Measurements from ENCODE around the gene VWF. TPM values are rescaled to one million over a fixed set of nuclear protein-coding genes. Genes with fewer than 3 reads are reported as not detected.

The VWF gene
- total RNA-seq, 3 donors from 2014 or later = 34.3 to 82.5 (median 72.9) TPM

DNA sequence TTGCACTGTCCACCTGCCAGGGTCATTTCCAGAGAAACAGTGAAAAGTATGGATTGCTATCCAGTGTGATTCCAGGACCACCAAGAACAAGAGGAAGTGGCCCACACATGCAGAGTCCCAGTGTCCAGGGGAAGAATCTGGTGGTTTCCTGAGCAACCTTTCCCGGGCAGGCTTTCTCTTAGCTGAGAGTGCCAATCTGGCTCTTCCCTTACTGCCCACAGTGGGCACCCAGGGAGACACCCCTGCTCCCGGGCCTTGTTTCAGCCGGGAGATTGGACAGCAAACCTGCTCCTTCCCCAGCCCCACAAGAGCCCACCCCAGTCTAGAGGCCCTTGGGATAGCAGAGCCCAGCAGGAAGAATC is 62.1 kb downstream of the VWF start:
- H3K36me3 ChIP-seq (ENCODE audit: low read depth) = no peaks in the 10 kb centered on the region
- intact Hi-C loops (cut with DNase I, micrococcal nuclease) = loop anchor here (5.0 to 10.0 kb wide), 2 partner anchors 122 to 220 kb away; no protein-coding TSS in a partner anchor
- ATAC-seq (no peak), DNase-seq (no peak)
- no peak overlapping the region for H3K4me3 ChIP-seq
- H3K4me1 ChIP-seq (ENCODE audit: low read depth) = no peaks in the 10 kb centered on the region
- TF ChIP-seq, protein P1, sequence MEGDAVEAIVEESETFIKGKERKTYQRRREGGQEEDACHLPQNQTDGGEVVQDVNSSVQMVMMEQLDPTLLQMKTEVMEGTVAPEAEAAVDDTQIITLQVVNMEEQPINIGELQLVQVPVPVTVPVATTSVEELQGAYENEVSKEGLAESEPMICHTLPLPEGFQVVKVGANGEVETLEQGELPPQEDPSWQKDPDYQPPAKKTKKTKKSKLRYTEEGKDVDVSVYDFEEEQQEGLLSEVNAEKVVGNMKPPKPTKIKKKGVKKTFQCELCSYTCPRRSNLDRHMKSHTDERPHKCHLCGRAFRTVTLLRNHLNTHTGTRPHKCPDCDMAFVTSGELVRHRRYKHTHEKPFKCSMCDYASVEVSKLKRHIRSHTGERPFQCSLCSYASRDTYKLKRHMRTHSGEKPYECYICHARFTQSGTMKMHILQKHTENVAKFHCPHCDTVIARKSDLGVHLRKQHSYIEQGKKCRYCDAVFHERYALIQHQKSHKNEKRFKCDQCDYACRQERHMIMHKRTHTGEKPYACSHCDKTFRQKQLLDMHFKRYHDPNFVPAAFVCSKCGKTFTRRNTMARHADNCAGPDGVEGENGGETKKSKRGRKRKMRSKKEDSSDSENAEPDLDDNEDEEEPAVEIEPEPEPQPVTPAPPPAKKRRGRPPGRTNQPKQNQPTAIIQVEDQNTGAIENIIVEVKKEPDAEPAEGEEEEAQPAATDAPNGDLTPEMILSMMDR (IDR thresholded peaks at IDR 0.05) = no peak
- H3K9me3 ChIP-seq = no peaks in the 10 kb centered on the region

DNA sequence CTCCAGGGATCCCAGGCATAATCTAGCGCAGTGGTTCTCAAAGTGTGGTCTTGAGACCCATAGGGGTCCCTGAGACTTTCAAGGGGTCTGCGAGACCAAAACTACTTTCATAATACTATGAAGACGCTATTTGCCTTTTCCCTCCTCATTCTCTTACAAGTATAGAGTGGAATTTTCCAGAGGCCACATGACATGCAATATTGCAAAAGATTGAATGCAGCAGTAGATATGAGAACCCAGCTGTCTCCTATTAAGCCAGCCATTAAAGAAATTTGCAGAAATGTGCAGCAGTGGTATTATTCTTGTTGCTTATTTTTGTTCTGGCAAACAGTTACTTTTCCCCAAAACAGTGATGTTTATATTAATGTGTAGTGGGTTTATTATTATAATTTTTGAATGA is 62.8 kb downstream of the VWF start:
- ATAC-seq (no peak), DNase-seq (no peak)
- peaks cover 3% of the 10 kb centered on the region for H3K4me1 ChIP-seq (ENCODE audit: low read depth)
- TF ChIP-seq, protein P1 (IDR thresholded peaks at IDR 0.05) = no peak
- H3K9me3 ChIP-seq = no peaks in the 10 kb centered on the region
- intact Hi-C loops (cut with DNase I, micrococcal nuclease) = loop anchor here (5.0 to 10.0 kb wide), 2 partner anchors 123 to 221 kb away; no protein-coding TSS in a partner anchor
- H3K4me3 ChIP-seq = no peak overlapping the region
- no peaks in the 10 kb centered on the region for H3K36me3 ChIP-seq (ENCODE audit: low read depth)

DNA sequence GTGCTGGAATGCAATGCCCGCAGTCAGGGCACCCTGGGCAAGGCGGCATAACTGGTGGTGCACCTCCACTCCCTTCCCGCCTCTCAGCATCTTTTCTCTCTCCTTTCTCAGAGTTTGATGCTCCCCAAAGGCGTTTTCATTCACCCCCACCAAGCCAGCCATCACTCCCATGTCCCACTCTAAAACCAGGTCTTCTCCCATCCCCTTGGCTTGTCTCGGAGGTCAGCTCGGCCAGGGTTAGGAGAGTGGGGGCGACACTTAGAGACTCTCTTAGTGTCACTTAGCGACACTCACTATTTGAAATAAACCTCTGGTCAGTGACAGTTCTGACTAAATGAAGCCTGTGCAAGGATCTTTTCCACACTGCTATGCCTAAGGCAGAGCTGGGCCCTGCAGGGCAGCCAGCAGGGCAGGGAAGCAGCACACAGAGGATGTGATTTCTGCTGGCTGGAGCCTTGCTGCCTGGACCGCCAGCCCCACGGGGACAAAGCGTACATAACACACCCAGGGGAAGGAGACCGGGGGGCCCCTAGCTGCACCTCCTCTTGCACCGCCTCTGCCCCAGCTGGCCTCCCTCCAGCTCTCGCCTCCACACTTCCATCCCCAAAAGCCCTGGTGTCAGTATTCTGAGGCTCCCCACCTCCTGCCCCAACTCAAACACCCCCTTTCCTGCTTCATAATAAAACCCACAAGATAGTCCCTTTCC is 64.5 kb downstream of the VWF start:
- Histone ChIP-seq H3K36me3 (ENCODE audit: low read depth) (no peaks in the 10 kb centered on the region), H3K9me3 (no peaks in the 10 kb centered on the region), H3K4me1 (ENCODE audit: low read depth) (peaks cover 4% of the 10 kb centered on the region), H3K4me3 (no peak overlapping the region)
- intact Hi-C loops (cut with DNase I, micrococcal nuclease) = loop anchor here (5.0 to 10.0 kb wide), 2 partner anchors 125 to 222 kb away; no protein-coding TSS in a partner anchor
- ATAC-seq (no peak), DNase-seq (no peak)
- TF ChIP-seq, protein P1 (IDR thresholded peaks at IDR 0.05) = no peak

DNA sequence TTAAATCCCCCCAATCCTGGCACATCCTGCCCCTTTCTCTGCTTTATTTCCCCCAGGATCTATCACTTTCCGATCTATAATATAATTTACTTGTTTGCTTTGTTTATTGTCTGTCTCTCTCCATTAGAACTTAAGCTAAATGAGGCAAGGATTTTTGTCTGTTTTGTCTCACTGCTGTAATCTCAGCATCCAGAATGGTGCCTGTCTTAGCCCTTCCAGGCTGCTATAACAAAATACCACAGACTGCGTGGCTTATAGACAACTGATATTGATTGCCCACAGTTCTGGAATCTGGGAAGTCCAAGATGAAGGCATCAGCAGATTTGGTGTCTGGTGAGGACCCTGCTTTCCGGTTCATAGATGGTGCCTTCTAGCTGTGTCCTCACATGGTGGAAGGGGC is 65.2 kb downstream of the VWF start:
- no peak for ATAC-seq
- Histone ChIP-seq H3K36me3 (ENCODE audit: low read depth) (no peaks in the 10 kb centered on the region), H3K9me3 (no peaks in the 10 kb centered on the region), H3K4me3 (no peak overlapping the region), H3K4me1 (ENCODE audit: low read depth) (peaks cover 4% of the 10 kb centered on the region)
- TF ChIP-seq, protein P1 (IDR thresholded peaks at IDR 0.05) = no peak
- no peak for DNase-seq
- intact Hi-C loops (cut with DNase I, micrococcal nuclease) = no loop called here

DNA sequence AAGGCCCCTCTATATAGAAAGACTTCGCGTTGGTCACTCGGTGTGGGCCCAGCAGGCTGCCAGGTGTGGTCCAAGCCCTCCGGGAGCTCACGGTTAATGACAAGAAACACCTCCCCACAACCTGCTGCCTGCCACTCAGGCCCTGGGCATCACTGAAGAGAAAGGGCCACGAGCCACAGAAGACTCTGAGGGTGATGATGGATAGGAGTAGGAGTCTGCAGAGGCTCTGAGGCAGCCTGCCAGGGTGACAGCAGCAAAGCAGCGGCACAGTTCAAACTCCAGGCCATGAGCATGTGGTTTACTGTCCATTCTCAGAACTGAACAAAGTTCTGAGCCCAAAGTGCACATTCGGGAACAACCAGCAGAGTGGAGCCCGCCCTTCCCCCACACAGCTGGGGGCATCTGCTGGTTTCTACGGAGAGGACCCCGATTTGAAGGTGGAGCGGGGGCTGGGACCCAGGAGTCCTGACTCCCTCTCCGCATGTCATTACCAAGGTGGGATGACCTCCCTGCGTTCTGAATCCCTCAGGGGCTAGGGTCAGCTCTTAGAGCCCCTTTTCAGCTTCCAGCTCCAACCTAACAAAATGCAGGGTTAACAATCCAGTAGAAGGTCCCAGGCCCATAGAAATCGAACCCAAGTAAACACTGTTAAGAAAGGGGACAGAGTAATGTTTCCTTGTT is 65.8 kb downstream of the VWF start:
- Histone ChIP-seq H3K4me1 (ENCODE audit: low read depth) (peaks cover 4% of the 10 kb centered on the region), H3K9me3 (no peaks in the 10 kb centered on the region), H3K36me3 (ENCODE audit: low read depth) (no peaks in the 10 kb centered on the region), H3K4me3 (no peak overlapping the region)
- DNase-seq = no peak
- no peak for ATAC-seq
- intact Hi-C loops (cut with DNase I, micrococcal nuclease) = no loop called here
- TF ChIP-seq, protein P1 (IDR thresholded peaks at IDR 0.05) = no peak
